Stromal cell of bone marrow (primary cell): ENCODE results near the gene RASIP1.

Experiments used
- DNase-seq: peaks from one replicate; pipeline ENCODE4 v3.0.0-alpha.2; 2012; ENCODE audit warnings: low read depth

The RASIP1 gene

GRCh38 chr19:48755084-48755641, 14.8 kb upstream of the RASIP1 start, which contains the start of gene FGF21:
FGF21 (plus strand) TSS chr19:48755524; CDS start chr19:48756237, 713 bp downstream.
- DNase-seq: no peak

- no peak for DNase-seq
Observed at GRCh38 chr19:48752496-48753365, 12.3 kb upstream of the RASIP1 start, which contains the start of gene FUT1. FUT1 (minus strand) TSS chr19:48752641; CDS start chr19:48751281, 1,360 bp downstream.

- no peak for DNase-seq
Observed at GRCh38 chr19:48751845-48752495, 11.6 kb upstream of the RASIP1 start.

- no peak for DNase-seq
Observed at GRCh38 chr19:48750771-48751504, 10.5 kb upstream of the RASIP1 start.

- DNase-seq: no peak
Observed at GRCh38 chr19:48750351-48750750, 9.9 kb upstream of the RASIP1 start.

- no peak for DNase-seq
Observed at GRCh38 chr19:48749571-48750198, 9.3 kb upstream of the RASIP1 start.

- DNase-seq: peak; percentile 75
Observed at GRCh38 chr19:48746738-48747575, 6.5 kb upstream of the RASIP1 start, which contains the start of gene IZUMO1. IZUMO1 (minus strand) TSS chr19:48746909; CDS start chr19:48745859, 1,050 bp downstream.

GRCh38 chr19:48746110-48746509, 5.7 kb upstream of the RASIP1 start:
- DNase-seq: no peak

GRCh38 chr19:48745208-48745995, 5.0 kb upstream of the RASIP1 start:
- DNase-seq: peak; percentile 44

GRCh38 chr19:48742096-48742495, 1.7 kb upstream of the RASIP1 start:
- no peak for DNase-seq

- no peak for DNase-seq
Observed at GRCh38 chr19:48741129-48741999, 954 bp upstream of the RASIP1 start.

GRCh38 chr19:48739404-48740163, 826 bp downstream of the RASIP1 start:
- no peak for DNase-seq

- peak; percentile 19 for DNase-seq
Observed at GRCh38 chr19:48738557-48739403, 1.6 kb downstream of the RASIP1 start.

- DNase-seq: no peak
Observed at GRCh38 chr19:48737360-48737998, 2.9 kb downstream of the RASIP1 start.

- no peak for DNase-seq
Observed at GRCh38 chr19:48735031-48735615, 5.3 kb downstream of the RASIP1 start.

GRCh38 chr19:48734625-48735024, 5.8 kb downstream of the RASIP1 start:
- DNase-seq: no peak
